UCSD-AML1 (cell line): ENCODE data around the gene PCNT.
"Not testable (repeated sequence)": the region's sequence is repeated elsewhere in the genome, so short reads cannot be mapped to it uniquely, and the experiment has no call there.

Source experiments
- DNase-seq: peaks from one replicate; lab custom pipeline; 2025; ENCODE audit not compliant: unreplicated experiment; lab: John Stamatoyannopoulos, UW

The PCNT gene

GRCh38 chr21:46308431-46308830 lies 15.5 kb upstream of the PCNT start:
- no peak for DNase-seq

DNA sequence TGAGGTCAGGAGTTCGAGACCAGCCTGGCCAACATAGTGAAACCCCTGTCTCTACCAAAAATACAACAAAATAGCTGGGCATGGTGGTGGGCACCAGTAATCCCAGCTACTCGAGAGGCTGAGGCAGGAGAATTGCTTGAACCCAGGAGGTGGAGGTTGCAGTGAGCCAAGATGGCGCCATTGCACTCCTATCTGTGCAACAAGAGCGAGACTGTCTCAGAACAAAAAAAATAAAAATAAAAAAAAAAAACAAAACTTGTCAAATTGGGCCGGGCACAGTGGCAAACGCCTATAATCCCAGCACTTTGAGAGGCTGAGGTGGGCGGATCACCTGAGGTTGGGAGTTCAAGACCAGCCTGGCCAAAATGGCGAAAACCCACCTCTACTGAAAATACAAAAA lies 13.7 kb upstream of the PCNT start:
- not testable (repeated sequence) for DNase-seq

GRCh38 chr21:46311568-46311967 lies 12.4 kb upstream of the PCNT start:
- DNase-seq: no peak

GRCh38 chr21:46312949-46313348 lies 11.0 kb upstream of the PCNT start:
- DNase-seq: no peak

GRCh38 chr21:46314441-46315020 lies 9.4 kb upstream of the PCNT start:
- no peak for DNase-seq

DNA sequence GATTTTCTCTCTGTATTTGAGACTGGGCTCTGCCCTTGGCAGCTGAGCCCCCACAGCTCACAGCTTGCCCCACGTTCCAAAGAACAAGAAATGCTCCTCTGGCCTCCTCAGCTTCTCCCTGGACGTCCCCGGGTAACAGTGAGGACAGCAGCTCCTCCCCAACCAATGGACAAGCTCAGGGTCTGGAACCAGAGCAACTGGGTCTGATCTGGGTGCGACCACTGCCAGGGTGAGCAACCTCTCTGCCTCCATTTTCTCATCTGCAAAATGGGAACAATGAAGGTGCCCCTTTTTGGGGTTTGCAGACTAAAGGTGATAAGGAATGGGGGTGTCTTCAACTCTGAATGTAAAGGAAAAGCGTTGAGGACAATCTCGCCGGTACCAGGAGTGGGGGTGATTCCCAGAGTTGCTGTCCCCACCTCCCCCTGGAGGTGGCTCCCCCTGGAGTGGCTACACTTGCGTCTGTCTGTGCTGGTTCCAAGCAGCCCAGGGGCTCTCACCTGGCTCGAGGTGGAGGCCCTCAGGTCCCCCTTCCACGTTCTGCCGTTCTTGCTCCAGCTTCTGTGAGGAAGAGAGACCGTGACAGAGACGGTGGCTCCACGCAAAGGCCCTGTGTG lies 7.1 kb upstream of the PCNT start:
- no peak for DNase-seq

DNA sequence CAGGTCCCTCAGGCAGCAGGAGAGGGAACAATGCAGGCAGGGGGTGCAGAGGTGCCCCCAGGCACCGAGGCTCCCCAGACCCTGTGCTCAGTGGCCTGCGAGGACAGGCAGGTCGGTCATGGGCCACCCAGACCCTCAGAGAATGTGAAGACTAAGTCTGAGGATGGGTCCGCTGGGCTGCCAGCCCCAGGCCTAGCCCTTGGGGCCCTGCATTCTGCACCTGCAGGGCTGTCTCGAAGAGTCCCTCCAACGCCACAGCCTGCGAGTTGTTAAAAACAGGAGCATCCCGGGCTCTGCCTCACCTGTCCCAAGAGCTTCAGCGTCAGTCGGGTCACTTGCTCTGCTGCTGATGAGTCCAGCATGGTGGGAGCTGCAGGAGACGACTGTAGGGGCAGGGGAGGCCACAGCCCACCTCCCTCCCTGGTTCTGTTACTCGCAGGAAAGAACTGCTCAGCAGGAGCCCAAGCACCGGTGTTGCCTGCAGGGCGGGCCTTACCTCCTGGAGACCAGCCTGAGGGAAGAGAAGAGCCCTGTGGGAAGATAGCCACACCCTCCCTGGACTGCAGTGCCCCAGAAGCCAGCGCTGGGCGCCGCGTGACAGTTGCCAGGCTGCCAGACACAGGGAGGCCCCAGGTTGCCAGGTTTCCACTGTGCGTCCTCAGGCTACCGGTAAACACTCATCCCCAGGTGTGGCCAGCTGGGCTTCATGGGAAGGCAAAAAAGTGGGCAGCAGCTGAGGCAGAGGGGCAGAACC lies 6.1 kb upstream of the PCNT start:
- DNase-seq: no peak

- no peak for DNase-seq
Measured at GRCh38 chr21:46318464-46318845, 5.5 kb upstream of the PCNT start.

GRCh38 chr21:46319186-46319585 lies 4.8 kb upstream of the PCNT start:
- DNase-seq: no peak

DNA sequence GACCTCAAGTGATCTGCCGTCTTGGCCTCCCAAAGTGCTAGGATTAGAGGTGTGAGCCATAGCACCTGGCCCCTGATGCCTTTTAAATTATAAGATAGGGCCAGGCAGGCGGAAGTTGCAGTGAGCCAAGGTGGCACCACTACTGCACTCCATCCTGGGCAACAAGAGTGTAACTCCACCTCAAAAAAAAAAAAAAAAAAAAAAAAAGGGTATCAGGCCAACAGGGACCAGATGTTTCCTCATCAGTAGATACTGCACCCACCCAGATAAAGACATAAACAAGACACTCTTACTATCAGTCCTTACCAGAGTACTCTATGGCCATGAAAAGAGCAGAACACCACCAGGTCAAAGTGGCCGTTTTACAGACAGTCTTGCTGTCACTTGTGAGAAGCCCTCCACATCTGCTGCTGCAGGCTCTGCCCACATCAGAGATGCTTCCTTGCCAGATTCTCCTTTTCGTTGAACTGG lies 3.6 kb upstream of the PCNT start:
- peak; percentile 42 for DNase-seq

DNA sequence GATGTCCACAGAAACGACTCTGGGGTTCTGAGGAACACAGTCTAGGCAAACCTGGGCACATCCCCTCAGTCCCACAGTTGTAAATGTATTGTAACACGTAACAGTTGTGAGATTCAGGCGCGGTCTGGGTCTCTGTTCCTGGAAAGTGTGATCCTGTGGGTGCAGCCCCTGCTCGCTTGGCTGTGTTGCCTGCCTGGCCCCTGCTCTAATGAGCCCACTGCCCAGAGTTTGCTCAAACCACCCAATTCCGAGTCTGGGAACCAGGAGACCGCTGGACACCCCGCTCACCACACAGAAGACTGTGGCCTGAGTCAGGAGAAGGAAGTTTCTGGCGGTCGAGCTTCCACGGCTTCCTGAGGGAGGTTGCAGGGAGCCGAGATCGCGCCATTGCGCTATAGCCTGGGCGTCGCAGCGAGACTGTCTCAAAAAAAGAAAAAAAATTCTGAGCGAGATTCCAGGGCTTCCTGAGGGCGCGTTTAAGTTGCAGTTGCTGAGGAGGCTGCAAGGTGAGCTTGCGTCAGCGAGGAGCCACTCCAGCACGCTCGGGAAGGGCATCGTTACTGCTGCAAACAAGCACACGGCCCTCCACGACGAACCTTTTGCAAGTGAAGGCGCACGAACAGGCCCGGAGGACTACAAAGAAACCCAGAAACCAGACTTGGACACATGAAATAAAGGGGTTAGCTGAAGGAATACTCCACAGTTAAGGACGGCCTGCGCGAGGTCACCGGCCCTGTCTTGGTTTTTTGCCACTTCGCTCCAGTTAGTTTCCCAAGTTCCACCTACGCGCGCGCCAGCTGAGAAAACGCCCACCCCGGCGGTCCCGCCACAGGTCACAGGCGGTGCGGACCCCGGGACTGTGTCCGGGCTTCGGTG lies 1.4 kb upstream of the PCNT start:
- peak; percentile 27 for DNase-seq

- DNase-seq: no peak
Measured at GRCh38 chr21:46323227-46323709, 688 bp upstream of the PCNT start.

DNA sequence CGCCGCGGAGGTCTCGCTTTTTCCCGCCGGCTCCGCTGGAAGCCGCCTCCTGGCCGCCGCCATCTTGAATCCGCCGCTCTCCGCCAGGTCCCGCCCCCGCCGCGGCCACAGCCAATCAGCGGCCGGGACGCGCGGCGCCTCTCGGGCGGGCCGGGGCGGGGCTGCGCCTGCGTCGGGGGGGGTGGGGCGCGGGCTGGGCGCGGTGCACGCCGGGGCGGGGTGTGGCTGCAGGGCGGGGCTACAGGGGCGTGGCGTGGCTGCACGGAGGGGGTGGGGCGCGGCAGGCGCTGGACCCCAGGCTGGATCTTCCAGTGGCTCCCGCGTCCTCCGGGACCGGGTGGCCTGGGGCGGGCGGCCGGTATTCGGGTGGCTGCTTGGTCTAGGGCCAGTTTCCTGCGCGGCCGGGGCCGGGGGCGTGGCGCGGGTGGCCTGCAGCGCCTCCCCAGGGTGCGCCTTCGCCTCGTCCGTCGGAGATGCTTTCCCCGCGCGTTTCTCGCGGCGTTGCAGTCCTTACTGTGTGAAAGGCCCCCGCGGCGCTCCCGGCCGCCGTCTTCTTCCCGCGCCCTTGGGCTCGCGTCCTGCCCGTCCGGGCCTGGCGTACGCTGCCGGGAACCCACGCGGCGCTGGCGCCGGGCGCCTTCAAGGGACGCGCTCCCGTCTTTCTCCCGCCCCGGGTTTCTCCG lies 575 bp downstream of the PCNT start:
- DNase-seq: peak; percentile 90

GRCh38 chr21:46325073-46325912 lies 1.3 kb downstream of the PCNT start:
- DNase-seq: peak; percentile 55

GRCh38 chr21:46326110-46326703 lies 2.3 kb downstream of the PCNT start:
- DNase-seq: no peak

DNA sequence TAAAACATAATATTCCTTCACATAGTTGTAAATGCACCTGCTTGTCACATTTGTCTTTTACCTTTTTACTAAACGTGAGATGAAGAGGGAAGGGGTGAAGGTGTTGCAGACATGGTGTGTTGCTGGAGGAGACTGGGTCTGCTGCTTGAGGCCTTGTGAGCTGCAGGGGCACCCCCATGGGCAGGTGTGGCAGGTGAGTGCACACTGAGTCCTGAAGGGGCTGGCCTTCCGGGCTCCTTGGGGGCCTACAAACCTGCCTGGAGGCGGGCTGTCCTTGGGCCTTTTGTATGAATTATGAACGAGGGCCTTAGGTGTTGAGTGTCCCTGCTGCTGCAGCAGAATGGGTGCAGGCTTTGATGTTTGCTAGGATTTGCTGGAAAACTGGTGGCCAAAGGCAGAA lies 3.8 kb downstream of the PCNT start:
- DNase-seq: no peak

GRCh38 chr21:46328151-46328550 lies 4.2 kb downstream of the PCNT start:
- DNase-seq: no peak

- DNase-seq: no peak
Measured at GRCh38 chr21:46329796-46330195, 5.8 kb downstream of the PCNT start.

GRCh38 chr21:46334351-46335140 lies 10.6 kb downstream of the PCNT start:
- no peak for DNase-seq
